Gastroesophageal sphincter (tissue), 4 donors: Measurements from ENCODE around the gene AMMECR1. TPM values are rescaled to one million over a fixed set of nuclear protein-coding genes. Genes with fewer than 3 reads are reported as not detected.
A peak's percentile ranks its signal among the peaks of the same experiment; 100 is the strongest.
"Not testable (repeated sequence)": the region's sequence is repeated elsewhere in the genome, so short reads cannot be mapped to it uniquely, and the experiment has no call there.

Experiments used
- ATAC-seq: fragments of 150-250 bp; one replicate; pipeline ENCODE4 v1.9.1; 2016; ENCODE audit warnings: mild to moderate bottlenecking, moderate library complexity
- H3K27ac ChIP-seq, 4 donors: fragments of 200-600 bp; sonication (generic) in 3 of 4; 1 replicate in 3 of 4; 2 replicates in 1 of 4; pipeline ENCODE4 v1.5.1; 2016 to 2019
- H3K27me3 ChIP-seq: fragments of 200-600 bp; sonication (generic); one replicate; pipeline ENCODE4 v1.5.1; 2019
- H3K36me3 ChIP-seq, 2 donors: fragments of 200-600 bp; sonication (generic); one replicate each; pipeline ENCODE4 v1.5.1; 2019; ENCODE audit warnings: control low read depth in 1 of 2
- H3K4me1 ChIP-seq, 3 donors: fragments of 200-600 bp; sonication (generic); 1 replicate in 2 of 3; 2 replicates in 1 of 3; pipeline ENCODE4 v1.5.1; 2016 to 2019; ENCODE audit warnings: control low read depth in 2 of 3
- H3K4me3 ChIP-seq, 2 donors: fragments of 200-600 bp; sonication (generic); one replicate each; pipeline ENCODE4 v1.5.1; 2019; ENCODE audit warnings: mild to moderate bottlenecking in 1 of 2, moderate library complexity in 1 of 2
- H3K9me3 ChIP-seq, 3 donors: fragments of 200-600 bp; sonication (generic); one replicate each; pipeline ENCODE4 v1.5.1; 2017 to 2019; ENCODE audit warnings: control low read depth in 2 of 3
- CTCF ChIP-seq, 4 experiments: fragments of 200-600 bp in 2 of 4; fragments of 450-650 bp in 2 of 4; sonication (generic) in 1 of 4; IDR thresholded peaks; one replicate each; pipeline ENCODE4 v1.5.1; 2017 to 2019; ENCODE audit warnings: antibody characterized with exemption in 4 of 4, mild to moderate bottlenecking in 2 of 4, moderate library complexity in 2 of 4
- EP300 ChIP-seq: sonication (generic); formaldehyde crosslinking; IDR thresholded peaks from one replicate; pipeline ENCODE4 v1.6.1; 2017; ENCODE audit warnings: antibody characterized with exemption, mild to moderate bottlenecking
- POLR2A ChIP-seq, 2 donors: fragments of 450-650 bp; IDR thresholded peaks; one replicate each; pipeline ENCODE4 v1.6.1; 2017; ENCODE audit warnings: antibody characterized with exemption in 2 of 2, mild to moderate bottlenecking in 2 of 2, moderate library complexity in 1 of 2
- POLR2AphosphoS5 ChIP-seq: sonication (generic); formaldehyde crosslinking; IDR thresholded peaks from one replicate; pipeline ENCODE4 v1.6.1; 2017; ENCODE audit warnings: antibody characterized with exemption
- WGBS, 2 donors: methylation state at CpG; one replicate each; pipeline ENCODE4 v1.1.5; 2018; ENCODE audit warnings: low coverage in 1 of 2; 5-methylcytosine and 5-hydroxymethylcytosine counted together
- total RNA-seq, 4 donors: library from RNA; depleted of rRNA; stranded (reverse); fragments of >200 nt; gene quantifications; one replicate each; pipeline ENCODE4 v1.1.0, GENCODE V29; 2016

The AMMECR1 gene
- total RNA-seq, 4 donors from 2014 or later = 2.6 to 6.8 (median 3.6) TPM

GRCh38 chrX:110155759-110156158 is 162.1 kb downstream of the AMMECR1 start:
- H3K27me3 ChIP-seq = no peaks in the 10 kb centered on the region
- H3K27ac ChIP-seq = no peak overlapping the region
- no peak for TF ChIP-seq EP300
- TF ChIP-seq CTCF (IDR thresholded peaks at IDR 0.05) = no peak
- no peak for TF ChIP-seq POLR2A (IDR thresholded peaks at IDR 0.05)
- TF ChIP-seq POLR2AphosphoS5 = no peak
- H3K36me3 ChIP-seq = no peaks in the 10 kb centered on the region
- H3K4me3 ChIP-seq = no peak overlapping the region
- no peak for ATAC-seq
- H3K9me3 ChIP-seq = no peaks in the 10 kb centered on the region
- H3K4me1 ChIP-seq = no peaks in the 10 kb centered on the region
- WGBS, 2 donors = 67 to 75% methylated on average over 1 of the region's 1 CpG

DNA sequence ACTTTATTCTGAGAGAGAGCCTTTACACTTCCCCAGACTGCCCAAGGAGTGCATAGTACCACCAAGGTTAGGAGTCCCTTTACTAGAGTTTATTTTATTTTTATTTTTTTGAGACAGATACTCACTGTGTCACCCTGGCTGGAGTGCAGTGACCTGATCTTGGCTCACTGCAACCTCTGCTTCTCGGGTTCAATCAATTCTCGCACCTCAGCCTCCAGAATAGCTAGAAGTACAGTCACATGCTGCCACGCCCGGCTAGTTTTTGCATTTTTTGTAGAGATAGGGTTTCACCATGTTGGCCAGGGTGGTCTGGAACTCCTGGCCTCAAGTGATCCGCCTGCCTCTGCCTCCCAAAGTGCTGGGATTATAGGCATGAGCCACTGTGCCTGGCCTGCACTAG is 163.6 kb downstream of the AMMECR1 start:
- WGBS, 2 donors = no CpG with 5 or more reads among the region's 5 CpGs
- not testable (repeated sequence) for H3K27me3 ChIP-seq, ATAC-seq

GRCh38 chrX:110153896-110154295 is 164.0 kb downstream of the AMMECR1 start:
- H3K27ac ChIP-seq = no peak overlapping the region
- no peaks in the 10 kb centered on the region for H3K27me3 ChIP-seq
- no peaks in the 10 kb centered on the region for H3K36me3 ChIP-seq
- no peak for ATAC-seq
- no peak overlapping the region for H3K4me3 ChIP-seq
- H3K4me1 ChIP-seq = no peaks in the 10 kb centered on the region
- WGBS, 2 donors = 73 to 89% methylated on average over 2 of the region's 2 CpGs
- TF ChIP-seq EP300 = no peak
- TF ChIP-seq POLR2AphosphoS5 = no peak
- TF ChIP-seq CTCF (IDR thresholded peaks at IDR 0.05) = no peak
- no peak for TF ChIP-seq POLR2A (IDR thresholded peaks at IDR 0.05)
- no peaks in the 10 kb centered on the region for H3K9me3 ChIP-seq

More for the DNA sequence above, 163.6 kb downstream of the AMMECR1 start:
- not testable (repeated sequence) for H3K27ac ChIP-seq, H3K9me3 ChIP-seq, H3K4me3 ChIP-seq, H3K4me1 ChIP-seq, H3K36me3 ChIP-seq

DNA sequence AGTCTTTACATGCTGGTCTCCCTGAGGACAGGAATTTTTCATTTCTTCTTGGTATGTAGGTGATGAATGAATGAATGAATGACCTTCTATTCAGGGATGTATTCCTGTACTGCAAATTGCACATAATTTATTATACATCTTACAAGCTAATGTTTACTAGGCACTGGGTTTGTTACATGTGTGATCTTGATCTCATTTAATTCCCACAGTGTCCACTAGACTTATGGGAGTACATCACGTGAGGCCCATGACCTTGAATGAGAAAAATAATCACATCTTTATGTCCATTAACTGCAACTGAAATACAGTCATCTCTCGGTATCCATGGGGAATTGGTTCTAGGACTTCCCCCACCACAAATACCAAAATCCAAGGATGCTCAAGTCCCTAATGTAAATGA is 164.6 kb downstream of the AMMECR1 start:
- Histone ChIP-seq H3K9me3 (no peaks in the 10 kb centered on the region), H3K36me3 (no peaks in the 10 kb centered on the region), H3K27ac (no peak overlapping the region), H3K4me1 (no peaks in the 10 kb centered on the region), H3K27me3 (no peaks in the 10 kb centered on the region), H3K4me3 (no peak overlapping the region)
- TF ChIP-seq POLR2A (IDR thresholded peaks at IDR 0.05) (no peak), EP300 (no peak), POLR2AphosphoS5 (no peak), CTCF (IDR thresholded peaks at IDR 0.05) (no peak)
- no peak for ATAC-seq
- 90% methylated on average over 2 of the region's 2 CpGs; no CpG with 5 or more reads in 1 of the 2 donors for WGBS, 2 donors

DNA sequence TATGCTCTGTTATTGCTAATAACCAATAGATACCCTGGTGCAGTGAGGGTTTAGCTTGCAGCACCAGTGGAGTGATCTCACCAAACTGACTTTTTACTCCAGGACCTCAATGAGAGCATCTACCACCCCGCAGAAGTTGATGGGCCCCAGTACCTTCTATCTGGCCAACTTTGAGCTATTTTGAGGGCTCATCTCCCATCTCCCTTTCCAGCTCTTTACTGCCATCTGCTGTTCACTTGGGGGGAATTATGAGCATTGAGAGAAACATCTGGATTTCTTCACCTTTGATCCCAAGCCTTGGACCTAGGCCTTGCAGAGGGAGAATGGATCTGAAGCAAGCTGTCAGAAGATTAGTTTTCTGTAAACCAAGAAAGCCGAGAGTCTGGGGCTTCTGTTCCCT is 171.4 kb downstream of the AMMECR1 start:
- H3K27me3 ChIP-seq = no peaks in the 10 kb centered on the region
- peaks cover 0 to 24% (median 0%) of the 10 kb centered on the region in 3 donors for H3K4me1 ChIP-seq
- H3K9me3 ChIP-seq = no peaks in the 10 kb centered on the region
- WGBS, 2 donors = 0% methylated on average over 1 of the region's 2 CpGs
- no peak overlapping the region for H3K27ac ChIP-seq
- no peaks in the 10 kb centered on the region for H3K36me3 ChIP-seq
- ATAC-seq = peak; percentile 65
- no peak overlapping the region for H3K4me3 ChIP-seq
- TF ChIP-seq CTCF (IDR thresholded peaks at IDR 0.05) = peak; percentile 27 to 73 (median 47)
- no peak for TF ChIP-seq POLR2A (IDR thresholded peaks at IDR 0.05)
- TF ChIP-seq POLR2AphosphoS5 = no peak
- TF ChIP-seq EP300 = no peak
